Measurements from ENCODE around the gene TTLL3.
A peak's percentile ranks its signal among the peaks of the same experiment; 100 is the strongest.
"Not testable (repeated sequence)": the region's sequence is repeated elsewhere in the genome, so short reads cannot be mapped to it uniquely, and the experiment has no call there.

Gene TTLL3

DNA sequence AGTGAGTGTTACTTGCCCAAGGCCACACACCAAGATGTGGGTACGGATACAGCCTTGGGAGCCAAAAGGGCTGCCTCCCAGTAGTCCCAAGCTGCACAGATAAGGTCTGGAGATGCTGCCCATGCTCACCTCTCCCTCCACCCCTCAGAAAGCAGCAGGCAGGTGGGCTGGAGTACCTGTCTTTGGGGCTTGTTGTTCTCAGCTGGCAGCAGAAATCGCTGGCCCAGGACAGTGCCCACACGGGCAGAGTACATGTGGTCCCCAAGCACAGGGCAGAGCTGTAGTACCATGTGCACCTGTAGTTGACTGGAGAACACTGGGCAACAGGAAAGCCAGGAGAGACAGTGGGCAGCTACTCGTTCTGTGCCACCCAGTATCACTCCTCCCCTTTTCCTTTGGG is 28.8 kb downstream of the TTLL3 start:
- DNase-seq: no peak

DNA sequence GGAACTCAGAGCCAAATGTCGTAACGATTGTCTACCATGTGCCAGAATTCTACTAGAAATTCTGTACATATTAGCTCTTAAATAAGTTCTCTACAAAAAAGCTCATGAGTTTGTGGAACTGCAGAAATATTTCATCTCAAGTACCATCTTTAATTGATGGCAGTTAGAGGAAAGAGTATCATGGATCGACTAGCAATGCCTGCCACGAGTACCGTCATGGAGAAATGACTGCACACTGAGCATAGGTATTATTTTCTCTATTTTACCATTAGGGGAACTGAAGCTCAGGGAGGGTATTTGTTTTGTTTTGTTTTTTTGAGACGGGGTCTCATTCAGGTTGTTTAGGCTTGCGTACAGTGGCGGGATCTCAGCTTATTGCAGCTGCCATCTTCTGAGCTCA is 31.0 kb downstream of the TTLL3 start:
- no peak for DNase-seq

DNA sequence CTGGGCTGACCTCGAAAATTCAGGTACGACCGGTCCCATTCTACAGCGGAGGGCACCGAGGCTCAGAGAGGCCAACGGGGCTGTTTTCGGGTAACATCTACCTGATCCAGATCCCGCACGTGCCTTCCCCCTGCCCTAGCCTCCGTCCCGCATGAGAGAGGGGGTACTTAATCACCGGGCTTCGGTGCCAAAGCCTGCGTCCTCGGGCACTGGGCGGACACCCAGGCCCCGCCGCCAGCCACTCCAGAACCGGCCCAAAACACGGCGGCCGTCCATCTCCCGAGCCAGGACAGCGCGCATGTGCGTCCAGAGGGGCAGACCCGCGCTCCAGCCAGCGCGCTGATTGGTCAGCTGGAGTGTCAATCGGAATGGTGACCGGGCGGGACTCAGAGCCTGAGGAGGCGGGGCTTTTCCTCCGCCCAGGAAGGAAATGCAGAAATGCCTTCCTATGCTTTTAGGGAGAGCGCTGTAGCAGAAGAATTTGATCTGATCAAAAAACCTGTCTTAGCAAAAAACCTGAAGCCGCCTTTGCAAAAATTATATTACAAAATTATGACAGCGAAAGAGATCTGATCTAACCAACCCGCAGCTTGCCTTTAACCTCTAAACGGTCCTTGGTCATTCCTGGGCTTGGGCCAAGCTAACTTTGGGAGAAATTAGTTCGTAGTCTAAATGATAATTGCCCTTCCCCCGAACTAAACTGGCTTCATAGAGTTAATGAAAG is 33.8 kb downstream of the TTLL3 start, which contains the start of gene RPUSD3:
RPUSD3 (minus strand) TSS at position 294 of the 724 bp plus-strand sequence; CDS start at position 276, 18 bp downstream.
- DNase-seq: peak; percentile 98

DNA sequence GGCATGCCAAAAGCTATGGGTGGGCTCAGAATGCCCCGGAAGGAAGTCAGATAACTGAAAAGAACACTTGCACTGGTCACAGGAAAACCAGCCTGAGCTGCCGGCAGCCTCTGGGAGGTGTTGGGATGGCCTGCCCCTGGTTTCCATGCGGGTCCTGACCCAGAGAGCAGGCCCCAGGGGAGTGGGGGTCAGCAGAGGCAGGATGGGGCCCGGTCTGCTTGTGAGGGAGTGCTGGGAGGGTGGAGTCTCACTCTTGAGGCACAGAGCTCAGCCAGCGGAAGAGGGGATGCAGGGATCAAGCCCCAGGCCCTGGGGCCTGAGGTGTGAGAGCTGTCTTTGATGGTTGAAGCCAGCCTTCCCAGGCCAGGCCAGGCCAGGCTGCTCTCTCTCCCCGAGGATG is 36.2 kb downstream of the TTLL3 start:
- no peak for DNase-seq

DNA sequence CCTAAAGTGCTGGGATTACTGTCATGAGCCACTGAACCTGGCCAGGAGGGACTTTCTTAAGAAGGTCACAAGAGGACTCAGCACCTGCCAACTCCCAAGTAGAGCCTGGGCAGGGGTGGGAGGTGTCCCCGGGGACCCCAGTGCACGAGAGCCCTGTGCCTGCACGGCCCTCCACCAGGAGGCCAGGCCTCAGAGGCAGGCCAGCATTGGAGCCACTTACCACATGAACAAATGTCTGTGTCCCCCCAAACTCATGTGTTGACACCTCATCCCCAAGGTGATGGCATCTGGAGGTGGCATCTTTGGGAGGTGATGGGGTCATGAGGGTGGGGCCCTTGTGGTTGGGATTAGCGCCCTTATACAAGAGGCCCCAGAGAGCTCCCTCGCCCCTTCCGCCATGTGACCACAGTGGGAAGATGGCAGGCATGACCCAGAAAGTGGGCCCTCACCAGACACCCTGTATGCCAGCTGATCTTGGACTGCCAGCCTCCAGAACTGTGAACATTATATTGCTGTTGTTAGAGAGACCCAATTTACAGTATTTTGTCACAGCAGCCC is 36.9 kb downstream of the TTLL3 start:
- no peak for DNase-seq

DNA sequence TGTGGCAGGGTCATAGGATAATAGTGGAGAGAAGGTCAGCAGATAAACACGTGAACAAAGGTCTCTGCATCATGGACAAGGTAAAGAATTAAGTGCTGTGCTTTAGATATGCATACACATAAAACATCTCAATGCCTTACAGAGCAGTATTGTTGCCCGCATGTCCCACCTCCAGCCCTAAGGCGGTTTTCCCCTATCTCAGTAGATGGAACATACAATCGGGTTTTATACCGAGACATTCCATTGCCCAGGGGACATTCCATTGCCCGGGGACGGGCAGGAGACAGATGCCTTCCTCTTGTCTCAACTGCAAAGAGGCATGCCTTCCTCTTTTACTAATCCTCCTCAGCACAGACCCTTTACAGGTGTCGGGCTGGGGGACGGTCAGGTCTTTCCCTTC is 37.8 kb downstream of the TTLL3 start:
- not testable (repeated sequence) for DNase-seq

DNA sequence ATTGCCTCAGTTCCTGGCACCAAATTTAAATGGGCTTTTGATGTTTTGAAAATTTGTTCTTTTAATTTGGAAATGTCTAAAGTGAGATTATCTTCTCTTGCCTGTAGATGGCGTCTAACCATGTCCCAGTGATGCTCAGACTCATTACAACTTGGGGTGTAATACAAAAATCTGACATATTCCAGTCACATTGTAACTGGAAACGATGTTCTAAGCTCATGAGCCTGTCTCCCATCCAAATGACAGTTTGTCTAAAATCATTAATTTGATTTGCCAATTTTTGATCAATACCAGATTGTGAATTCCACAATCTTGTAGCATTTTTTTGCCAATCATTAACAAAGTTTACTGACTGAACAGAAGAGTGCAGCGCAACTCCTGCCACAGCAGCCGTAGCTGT is 38.8 kb downstream of the TTLL3 start:
- DNase-seq: peak; percentile 37

DNA sequence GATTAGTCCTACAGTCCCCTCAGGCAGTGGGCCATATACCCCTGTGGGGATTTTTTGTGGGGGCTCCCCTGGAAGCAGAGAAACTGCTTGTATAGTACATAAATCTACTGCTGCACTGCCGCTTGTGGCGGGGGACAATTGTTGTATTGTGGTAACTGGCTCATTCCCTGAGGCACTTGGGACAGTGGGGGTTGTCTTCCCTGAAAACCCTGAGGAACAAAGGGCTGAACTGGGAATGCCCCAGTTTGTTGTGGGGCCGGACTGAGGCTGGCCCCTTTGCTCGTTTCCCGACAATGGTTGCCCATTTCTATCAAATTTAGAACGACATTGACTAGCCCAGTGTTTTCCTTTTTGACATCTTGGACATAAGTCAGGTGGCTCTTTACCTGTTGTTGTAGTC is 41.3 kb downstream of the TTLL3 start:
- DNase-seq: not testable (repeated sequence)

DNA sequence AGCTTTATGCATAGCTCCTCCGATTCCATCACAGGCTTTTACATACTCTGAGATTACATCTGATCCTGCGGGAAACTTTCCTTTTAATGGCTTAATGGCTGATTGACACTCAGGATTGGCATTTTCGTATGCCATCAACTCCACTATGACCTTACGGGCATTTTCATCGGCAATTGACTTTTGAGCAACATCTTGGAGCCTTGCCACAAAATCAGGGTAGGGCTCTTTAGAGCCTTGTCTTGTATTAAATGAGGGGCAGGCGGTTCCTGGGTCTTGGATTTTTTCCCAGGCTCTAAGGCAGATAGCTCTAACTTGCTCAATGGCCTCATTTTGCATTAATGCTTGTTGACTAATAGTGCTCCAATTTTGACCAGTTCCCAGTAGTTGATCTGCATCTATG is 41.9 kb downstream of the TTLL3 start:
- not testable (repeated sequence) for DNase-seq

DNA sequence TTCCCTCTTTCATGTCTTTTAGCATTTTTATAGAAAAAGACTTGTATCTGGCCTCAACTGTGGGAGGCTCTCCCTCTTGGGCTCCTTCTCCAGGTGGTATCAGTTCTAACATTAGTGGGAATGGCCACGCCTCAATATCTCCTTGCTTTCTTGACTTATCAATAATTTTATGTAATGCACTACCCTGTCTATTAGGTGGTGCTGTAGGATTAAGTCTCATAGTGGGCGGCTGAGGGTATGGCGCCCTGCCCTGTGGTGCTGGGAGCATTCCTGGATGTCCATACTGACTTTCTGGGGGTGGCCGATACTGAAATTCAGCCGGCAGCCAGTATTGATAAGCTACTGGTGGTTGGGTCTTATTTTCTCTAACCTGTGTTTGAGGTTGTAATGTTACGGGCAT is 42.5 kb downstream of the TTLL3 start:
- no peak for DNase-seq

DNA sequence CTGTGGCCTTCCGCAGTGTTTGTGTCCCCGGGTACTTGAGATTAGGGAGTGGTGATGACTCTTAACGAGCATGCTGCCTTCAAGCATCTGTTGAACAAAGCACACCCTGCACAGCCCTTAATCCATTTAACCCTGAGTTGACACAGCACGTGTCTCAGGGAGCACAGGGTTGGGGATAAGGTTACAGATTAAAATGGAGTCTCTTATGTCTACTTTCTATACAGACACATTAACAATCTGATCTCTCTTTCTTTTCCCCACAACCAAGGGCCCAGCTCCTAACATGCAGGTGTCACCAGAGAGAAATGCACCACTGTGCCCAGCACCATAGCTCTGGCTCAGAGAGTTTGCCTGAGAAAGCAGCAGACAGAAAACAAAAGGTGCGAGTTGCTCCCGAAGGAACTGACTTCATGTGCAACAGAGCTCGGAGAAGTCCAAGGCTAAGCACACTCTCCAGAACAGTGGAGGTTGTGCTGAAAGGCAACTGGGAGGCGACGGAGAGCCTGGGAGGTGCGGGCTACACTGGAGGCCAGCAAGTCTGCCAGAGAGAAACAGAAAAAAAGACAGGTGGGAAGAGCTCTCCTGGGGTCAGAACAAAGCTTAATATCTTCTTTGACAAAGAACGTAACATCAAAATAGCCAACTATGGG is 44.4 kb downstream of the TTLL3 start:
- not testable (repeated sequence) for DNase-seq

DNA sequence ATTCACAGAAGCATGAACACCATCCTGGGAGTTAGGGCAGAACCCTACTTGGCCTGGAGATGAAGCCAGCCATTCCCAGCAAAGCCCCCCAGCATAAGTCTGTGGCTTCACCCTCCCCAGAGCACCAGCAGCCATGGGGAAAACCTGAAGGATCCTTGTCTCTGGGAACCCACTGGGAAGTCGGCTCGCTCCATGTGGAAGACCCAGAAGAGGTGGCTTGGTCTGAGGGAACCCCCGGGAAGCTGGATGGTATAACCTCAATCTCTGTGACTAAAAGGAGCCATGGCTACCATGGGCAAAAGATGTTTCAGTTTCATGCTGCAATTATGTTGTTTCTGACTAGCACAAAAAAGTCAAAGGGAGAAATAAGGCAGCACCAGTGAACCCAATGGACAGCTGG is 45.5 kb downstream of the TTLL3 start:
- DNase-seq: no peak

DNA sequence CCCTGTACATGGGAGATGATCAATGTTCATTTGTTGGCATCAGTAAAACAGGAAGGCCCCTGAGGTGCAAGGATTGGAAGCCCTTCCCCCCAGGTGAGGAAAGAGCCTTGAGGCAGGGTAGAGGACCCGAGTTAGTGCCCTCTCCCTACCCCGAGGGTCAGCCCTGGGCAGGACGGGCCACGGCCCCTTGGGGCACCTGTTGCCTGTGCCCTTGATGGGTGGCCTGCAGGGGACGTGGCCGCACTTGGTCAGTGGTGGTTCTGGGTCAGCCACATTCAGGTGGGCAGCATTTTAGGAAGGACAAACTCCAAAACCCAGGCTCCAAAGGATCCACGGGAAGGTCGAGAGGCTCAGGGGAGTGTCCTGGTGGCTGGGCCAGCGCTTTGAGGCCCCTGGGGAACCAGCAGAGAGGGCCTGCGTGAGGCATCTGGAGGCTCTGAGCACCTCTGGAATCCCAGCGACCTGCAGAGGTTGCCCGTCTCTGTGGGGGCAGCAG is 49.5 kb downstream of the TTLL3 start:
- no peak for DNase-seq

DNA sequence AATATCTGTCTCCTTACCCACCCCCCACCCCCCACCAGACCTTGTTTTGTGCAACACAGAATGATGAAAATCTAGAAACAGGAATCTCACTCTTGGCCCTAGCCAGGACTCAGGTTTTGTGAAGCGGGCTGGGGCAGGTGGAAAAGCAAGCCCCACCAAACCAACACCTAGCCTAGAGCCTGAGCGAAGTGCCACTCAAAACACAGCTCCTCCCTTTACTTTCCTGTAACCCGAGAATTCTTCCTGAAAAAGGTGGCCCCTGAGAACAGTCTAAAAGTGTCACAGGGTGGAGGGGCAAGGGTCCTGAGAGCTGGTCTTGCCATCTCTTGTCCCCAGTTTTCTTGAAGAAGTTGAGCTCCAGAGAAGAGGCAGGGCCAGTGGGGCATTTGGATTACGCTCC is 51.1 kb downstream of the TTLL3 start:
- DNase-seq: no peak

DNA sequence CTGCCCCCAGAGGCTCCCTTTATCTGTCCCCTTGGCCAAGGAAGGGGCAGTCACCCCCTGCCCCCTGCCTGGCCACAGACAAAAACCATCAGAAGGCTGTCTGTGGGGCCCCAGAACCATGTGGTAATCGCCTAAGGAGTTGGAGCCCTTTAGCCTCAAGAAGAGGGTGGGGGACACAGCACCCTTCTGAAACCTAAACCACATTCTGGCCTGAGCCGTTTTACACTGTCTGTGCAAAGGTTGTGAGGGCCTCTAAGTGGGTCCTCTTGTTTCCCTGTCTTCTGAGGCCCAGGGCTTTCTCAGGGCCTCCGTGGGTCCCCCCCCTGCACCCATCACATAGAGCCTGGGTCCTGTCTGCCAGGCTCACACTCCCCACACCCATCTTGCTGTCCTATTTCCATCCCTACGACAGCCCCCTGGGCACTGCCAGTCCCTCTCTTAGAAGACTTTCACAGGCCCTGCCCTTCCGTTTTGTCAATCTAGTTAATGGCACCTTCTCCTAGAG is 51.6 kb downstream of the TTLL3 start:
- DNase-seq: no peak

DNA sequence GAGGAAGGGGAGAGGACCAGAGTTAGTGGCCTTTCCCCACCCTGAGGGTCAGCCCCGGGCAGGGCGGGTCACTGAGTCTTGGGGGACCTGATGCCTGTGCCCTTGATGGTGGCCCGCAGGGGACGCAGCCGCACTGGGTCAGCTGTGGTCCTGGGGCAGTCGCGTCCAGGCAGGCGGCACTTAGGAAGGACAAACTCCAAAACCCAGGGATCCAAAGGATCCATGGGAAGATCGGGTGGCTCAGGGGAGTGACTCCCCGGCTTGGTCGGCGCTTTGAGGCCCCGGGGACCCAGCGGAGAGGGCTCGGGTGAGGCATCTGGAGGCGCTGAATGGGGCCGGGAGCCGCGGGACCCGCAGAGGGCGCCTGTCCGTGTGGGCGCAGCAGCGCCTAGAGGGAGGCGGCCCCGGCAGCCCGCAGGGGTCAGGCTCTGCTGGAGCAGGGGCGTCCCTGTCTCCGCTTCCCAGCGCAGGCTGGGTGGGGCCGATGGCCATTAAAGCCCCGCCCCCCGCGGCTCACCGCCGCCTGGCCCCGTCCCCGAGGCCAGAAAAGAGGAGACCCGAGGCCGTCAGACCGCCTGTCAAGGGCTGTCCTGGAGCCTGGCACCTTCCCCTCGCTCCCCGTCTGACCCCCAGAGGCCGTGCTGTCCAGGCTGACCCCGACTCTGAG is 52.5 kb downstream of the TTLL3 start:
- no peak for DNase-seq

DNA sequence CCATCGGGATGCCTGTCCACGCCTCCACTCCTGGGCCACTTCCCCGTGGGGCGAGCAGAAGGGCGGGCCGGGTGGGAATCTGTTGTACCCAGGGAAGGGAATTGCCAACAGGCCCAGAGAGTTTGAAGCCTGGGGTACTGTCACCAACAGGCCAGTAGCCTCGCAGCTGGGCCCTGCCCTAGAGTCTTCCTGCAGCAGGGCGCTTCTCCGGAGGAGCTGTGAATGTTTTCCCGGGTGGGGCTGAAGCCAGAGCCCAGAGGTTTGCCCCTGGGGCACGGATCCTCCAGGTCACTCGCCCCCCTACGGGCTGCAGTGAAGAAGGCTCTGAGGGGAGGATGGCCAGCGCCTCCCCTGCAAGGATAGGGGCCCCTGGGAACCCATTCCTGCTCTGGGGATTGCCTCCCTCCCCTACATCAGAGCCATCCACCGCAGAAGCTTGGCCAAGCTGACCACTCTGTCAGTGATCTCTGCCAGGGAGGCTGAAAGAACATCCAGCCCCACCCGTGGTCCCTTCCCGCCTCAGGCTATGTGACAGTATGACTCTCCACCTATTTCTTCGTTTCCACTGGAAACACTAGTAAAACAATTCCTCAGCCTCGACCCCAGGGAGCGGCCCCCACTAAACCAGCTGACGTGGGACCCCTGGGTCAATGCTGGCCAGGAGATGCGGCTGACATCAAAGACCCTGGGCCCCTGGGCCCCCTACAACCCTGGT is 53.2 kb downstream of the TTLL3 start:
- no peak for DNase-seq

DNA sequence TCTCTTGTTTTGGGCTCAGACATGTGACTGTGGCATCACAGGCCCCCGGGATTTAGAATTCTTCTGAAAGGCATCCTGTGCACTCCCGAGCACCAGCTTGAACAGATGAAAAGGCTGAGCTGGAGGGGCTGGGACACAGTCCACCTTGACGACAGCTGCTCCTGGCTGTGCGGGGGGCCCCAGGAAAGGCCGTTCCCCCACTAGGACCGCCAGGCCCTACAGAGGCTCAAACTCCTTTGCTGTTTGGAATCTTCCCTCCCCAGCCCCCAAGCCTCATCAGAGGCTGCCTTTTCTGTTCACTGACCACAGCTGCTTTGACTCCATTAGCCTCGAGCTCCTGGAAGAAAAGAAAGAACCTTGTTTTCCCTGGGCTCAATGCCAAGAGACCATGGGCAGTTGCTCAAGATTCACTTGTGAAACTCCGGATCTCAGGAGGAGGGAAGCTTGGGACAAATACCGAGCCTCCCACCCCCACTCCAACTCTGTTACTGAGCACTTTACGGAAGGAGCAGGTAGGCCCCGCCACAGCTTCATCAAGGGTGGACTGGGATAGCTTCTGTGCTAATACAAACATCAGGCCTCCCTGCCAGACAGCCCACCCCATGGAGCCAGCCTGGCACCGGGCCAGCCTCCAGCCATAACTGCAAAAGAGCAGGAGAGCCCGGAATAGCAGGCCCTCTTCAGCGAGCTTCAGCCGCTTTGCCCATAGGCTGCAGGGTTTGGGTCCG is 54.3 kb downstream of the TTLL3 start:
- peak; percentile 82 for DNase-seq

DNA sequence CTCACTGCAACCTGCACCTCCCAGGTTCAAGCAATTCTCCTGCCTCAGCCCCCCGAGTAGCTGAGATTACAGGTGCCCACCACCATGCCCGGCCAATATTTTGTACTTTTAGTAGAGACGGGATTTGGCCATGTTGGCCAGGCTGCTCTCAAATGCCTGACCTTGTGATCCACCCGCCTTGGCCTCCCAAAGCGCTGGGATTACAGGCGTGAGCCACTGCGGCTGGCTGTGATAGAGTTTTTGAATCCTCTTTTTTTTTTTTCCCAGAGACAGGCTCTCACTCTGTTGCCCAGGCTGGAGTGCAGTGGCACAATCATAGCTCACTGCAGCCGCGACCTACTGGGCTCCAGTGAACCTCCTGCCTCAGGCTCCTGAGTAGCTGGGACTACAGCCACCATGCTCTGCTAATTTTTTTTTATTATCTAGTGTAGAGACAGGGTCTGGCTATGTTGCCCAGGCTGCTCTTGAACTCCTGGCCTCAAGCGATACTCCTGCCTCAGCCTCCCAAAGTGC is 55.1 kb downstream of the TTLL3 start:
- not testable (repeated sequence) for DNase-seq

DNA sequence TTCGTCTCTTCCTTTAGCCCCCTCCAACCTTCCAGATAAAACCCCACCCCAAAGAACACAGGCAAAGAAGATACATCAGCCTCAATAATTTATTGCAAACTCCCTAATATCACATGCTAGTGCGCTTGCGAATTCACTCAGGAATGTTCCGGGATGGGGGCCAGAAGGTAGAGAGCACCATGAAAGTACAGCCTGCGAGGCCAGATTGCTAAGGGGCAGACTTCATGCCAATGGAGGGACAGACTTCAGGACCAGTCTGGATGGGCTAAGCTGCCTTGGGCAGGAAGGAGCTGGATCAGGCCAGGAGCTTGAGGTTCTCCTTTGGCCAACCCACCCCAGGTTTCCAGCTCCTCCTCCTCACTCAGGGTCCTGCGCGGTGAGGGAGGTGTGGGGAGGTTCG is 56.6 kb downstream of the TTLL3 start:
- DNase-seq: no peak

DNA sequence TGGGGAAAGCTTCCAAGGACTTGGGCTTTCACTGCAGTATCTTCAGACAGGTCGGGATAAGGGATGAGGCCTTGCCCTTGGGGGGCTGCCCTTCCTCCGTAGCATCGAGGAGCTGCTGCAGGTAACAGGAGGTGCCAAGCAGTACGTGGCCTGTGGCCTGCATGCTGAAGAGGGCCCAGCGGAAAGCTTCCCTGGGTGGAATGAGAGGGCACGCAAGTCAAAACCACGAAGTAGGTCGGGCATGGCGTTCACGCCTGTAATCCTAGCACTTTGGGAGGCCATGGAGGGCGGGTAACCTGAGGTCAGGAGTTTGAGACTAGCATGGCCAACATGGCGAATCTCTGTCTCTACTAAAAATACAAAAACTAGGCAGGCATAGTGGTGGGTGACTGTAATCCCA is 57.0 kb downstream of the TTLL3 start:
- no peak for DNase-seq

DNA sequence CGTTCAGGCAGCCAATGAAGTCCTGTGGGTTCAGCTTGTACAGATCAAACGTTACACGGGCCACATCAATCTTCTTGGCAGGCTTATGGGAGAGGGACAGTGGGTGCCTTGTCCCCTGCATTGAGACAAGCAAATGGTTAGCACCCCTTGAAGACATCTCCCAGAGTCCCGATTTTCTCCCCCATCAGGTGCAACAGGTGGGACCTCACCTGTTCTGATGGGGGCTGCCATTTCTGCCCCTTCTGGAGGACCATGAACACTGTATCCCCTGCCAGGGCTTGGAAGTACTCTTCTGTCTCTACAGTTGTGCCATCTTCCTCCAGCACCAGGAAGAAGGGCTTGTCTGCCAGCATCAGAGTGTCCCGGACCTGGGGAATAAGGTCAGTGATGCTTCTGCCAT is 59.9 kb downstream of the TTLL3 start:
- no peak for DNase-seq

All from midbrain (tissue), 1 donor.